ENCODE measurements around the gene NLRP9.
A peak's percentile ranks its signal among the peaks of the same experiment; 100 is the strongest.

GRCh38 chr19:55703790-55704215 lies 34.4 kb downstream of the NLRP9 start:
- peak; percentile 32 for TF ChIP-seq CTCF (IDR thresholded peaks at IDR 0.05; ENCODE audit: poor library complexity)
- TF ChIP-seq EZH2 (IDR thresholded peaks at IDR 0.05; ENCODE audit: borderline replicate concordance): no peak
- TF ChIP-seq EZH2phosphoT487 (IDR thresholded peaks at IDR 0.05; ENCODE audit: low read depth, severe bottlenecking, unreplicated experiment): no peak
